Non-pigmented ciliary epithelial cell (primary cell): Measurements from ENCODE around the gene CA7.
"Not testable (repeated sequence)": the region's sequence is repeated elsewhere in the genome, so short reads cannot be mapped to it uniquely, and the experiment has no call there.

Source experiments
- DNase-seq: peaks from one replicate; pipeline ENCODE4 v3.0.0-alpha.2; 2010; ENCODE audit warnings: low read depth

Gene CA7

DNA sequence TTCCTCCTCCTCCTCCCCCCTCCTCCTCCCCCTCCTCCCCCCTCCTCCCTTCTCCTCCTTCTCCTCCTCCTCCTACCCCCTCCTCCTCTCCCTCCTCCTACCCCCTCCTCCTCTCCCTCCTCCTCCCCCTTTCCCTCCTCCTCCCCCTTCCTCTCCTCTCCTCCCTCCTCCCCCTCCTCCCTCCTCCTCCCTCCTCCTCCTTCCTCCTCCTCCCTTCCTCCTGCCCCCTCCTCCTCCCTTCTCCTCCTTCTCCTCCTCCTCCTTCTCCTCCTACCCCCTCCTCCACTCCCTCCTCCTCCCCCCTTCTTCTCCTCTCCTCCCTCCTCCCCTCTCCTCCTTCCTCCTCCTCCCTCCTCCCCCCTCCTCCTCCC is 29.5 kb downstream of the CA7 start:
- DNase-seq: no peak

DNA sequence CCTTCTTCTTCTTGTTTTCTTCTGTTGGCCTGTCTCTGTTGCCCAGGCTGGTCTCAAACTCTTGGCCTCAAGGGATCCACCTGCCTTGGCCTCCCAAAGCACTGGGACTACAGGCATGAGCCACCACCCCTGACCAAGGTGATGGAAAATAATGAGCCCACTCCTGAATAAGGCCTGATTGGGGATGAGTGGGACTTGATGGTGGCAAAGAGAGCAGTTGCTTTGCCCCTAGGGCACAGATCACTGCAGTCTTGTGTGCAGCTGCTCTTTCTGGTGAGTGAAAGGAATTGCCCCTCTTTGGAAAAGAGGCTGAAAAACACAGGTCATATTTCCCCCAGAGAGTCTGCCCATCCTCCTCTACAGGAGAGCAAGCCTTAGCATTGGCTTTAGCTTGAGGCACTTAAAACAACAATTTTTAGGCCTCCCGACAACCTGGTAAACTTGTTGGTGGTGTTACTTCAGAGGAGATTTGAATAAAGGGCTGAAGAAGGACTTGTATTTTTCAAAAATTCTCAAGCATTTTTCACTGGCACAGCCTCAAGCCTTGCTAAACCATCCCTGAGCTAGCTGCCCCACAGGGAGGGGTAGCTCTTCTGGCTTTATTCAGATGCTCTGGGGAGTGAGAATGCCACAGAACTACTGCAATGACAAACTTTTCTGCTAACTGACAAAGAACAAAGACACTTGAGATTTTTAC is 30.0 kb downstream of the CA7 start:
- no peak for DNase-seq

DNA sequence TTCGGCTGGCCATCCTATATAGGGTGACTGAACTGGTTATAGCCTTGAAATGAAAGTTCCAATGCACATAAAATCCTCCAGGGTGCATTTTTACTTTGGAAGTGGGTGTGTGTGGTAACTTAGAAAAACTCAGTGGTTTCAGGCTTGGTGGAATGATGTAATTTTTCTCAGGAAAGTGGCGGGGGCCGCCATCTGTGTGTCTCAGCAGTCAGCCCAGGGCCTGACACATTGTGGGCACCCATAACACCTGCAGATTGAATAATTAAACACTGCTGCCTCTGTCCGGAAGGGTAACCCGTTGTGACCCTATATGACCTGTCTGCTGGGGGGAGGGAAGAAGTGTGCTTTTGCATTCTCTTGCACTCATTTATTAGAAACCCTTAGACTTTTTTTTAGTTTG is 33.9 kb downstream of the CA7 start:
- DNase-seq: no peak

- peak; percentile 67 for DNase-seq
Observed at GRCh38 chr16:66880288-66881013, 36.2 kb downstream of the CA7 start, which contains the start of gene PDP2. TSS of gene PDP2 (plus strand) at chr16:66880515. CDS start at chr16:66884285, 3,770 bp downstream.

- no peak for DNase-seq
Observed at GRCh38 chr16:66881014-66881417, 36.8 kb downstream of the CA7 start.

GRCh38 chr16:66881560-66881959 is 37.3 kb downstream of the CA7 start:
- no peak for DNase-seq

- DNase-seq: no peak
Observed at GRCh38 chr16:66881964-66882508, 37.8 kb downstream of the CA7 start.

GRCh38 chr16:66882702-66883101 is 38.5 kb downstream of the CA7 start:
- DNase-seq: no peak

GRCh38 chr16:66885491-66885890 is 41.3 kb downstream of the CA7 start:
- DNase-seq: no peak

DNA sequence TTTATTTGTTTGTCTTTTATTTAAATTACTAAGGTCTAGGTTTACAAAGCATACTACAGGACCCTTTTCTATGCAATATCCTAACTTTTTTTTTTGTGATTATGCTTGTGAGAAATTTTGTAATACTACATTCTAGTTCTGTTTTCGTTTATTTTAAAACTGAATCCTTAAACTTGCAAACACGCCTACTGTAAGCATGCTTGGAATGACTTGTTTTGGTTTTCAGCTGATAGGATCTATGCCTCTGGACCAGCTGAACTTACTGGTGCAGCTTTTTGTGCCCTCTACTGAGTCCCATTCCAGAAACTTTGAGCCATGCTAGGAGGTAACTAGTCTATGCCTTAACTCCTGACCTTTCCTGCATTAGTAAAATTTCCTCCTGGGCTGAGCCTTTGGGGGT is 42.1 kb downstream of the CA7 start:
- no peak for DNase-seq

DNA sequence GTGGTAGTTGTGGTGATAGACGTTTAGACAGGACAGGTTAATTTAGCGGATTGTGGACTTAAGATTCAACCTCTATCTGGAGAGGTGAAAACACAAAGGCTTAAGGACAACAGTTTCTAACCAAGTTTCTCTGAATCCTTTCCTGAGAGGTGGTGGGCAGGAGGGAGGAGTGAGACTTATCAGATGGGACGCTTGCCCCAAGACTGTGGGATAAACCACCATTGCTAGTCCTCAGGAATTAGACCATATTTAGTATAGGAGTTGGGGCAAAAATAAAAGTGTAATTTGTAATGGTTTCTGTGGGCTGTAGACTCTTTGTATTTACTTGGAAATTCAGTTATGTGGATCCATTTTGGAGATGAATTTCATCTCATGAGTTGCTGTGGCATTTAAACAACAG is 42.7 kb downstream of the CA7 start:
- no peak for DNase-seq

- no peak for DNase-seq
Observed at GRCh38 chr16:66888647-66889615, 44.7 kb downstream of the CA7 start.

DNA sequence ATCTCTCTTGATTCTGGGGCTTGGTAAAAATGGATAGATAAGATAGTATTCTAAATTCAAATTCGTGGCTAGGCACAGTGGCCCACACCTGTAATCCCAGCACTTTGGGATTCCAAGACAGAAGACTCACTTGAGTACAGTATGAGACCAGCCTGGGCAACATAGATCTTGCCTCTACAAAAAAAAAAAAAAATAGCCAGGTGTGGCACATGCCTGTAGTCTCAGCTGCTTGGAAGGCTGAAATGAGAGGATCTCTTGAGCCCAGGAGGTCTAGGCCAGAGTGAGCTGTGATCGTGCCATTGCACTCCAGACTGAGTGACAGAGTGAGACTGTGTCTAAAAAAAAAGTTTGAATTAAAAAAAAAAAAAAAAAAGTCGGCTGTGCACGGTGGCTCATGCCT is 45.4 kb downstream of the CA7 start:
- DNase-seq: no peak

GRCh38 chr16:66890799-66891198 is 46.6 kb downstream of the CA7 start:
- DNase-seq: no peak

DNA sequence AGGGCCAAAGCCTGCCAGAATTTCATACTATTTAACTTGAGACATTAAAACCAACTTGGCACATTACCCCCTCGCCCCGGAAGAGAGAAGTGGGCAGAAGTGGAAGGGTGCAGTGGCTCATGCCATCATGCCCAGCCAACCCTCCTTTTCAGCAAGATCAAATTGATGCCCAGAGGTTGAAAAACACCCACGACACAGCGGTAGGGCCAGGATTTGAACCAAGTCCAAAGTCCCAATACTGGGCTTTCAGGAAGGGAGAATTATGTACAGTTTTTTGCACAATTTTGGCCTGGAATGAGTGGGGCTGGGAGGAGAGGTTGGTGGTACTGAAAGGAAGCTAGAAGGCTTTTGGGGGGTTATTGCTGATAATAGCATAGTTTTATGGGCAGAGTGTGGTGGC is 47.1 kb downstream of the CA7 start:
- DNase-seq: no peak

- DNase-seq: no peak
Observed at GRCh38 chr16:66891797-66892196, 47.6 kb downstream of the CA7 start.

- DNase-seq: no peak
Observed at GRCh38 chr16:66894055-66894454, 49.8 kb downstream of the CA7 start.

DNA sequence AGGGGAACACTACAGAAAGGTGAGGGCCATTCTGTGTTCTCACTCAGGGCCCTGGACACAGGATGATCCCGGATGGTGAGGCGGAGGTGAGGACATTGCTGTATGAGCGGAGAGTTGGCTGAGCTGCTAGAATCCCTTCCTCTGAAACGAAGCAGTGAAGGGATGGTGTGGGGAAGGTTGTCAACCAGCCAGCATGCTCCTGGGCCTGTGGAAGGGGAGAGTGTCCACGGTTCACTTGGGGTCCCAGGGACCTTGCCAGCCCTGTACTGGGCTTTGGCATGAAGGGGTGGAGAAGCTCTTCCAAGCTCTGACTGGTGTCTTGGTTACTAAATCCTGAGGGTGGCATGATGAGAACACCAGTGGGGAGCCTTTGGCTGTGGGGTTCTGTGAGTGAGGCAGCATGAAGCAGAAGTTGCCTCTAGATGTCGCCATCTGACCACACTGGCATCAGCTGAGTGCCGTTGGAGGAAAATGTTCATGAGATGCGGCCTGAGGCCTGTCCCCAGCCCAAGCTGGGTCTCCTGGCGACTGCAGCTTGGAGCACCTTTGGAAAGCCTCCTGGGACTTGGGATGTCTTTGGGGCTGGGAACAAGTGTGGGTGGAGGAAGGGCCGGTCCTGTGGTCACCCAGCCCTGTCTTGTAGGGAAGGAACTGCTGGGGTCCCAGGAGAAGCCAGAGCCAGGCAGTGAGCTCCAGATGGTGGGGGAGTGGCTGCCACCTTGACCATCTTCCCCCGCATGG is 50.9 kb downstream of the CA7 start:
- DNase-seq: no peak

DNA sequence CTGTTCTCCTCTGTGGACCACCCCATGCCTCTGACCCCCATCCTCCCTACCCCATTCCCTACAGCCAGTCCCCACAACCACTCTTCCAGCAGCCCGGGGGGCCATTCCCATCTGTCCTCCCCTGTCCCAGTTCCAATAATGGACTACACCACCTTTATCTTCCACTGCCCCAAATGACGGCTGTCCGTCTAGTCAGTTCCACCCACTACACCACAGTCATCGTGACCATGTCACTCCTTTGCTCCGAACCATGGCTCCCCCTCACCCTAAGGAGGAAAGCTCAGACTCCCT is 51.4 kb downstream of the CA7 start:
- no peak for DNase-seq

GRCh38 chr16:66895999-66896398 is 51.8 kb downstream of the CA7 start:
- DNase-seq: no peak

GRCh38 chr16:66896682-66897081 is 52.5 kb downstream of the CA7 start:
- DNase-seq: not testable (repeated sequence)

DNA sequence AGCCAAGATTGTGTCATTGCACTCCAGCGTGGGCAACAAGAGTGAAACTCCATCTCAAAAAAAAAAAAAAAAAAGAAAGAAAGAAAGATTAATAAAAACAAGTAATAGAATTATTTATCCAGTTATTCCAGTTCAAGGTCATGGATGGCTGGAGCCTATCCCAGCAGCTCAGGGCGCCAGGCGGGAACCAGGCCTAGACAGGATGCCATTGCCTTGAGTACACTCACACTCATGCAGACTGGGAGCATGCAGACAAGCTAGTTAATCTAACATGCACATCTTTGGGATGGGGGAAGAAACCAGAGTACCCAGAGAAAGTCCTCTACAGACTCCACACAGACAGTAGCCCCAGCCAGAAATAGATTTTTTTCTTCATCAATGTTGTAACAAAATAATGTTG is 54.0 kb downstream of the CA7 start:
- no peak for DNase-seq
